NCI-H1436 (cell line): Measurements from ENCODE around the gene MDH1B.
"Not testable (repeated sequence)": the region's sequence is repeated elsewhere in the genome, so short reads cannot be mapped to it uniquely, and the experiment has no call there.

Source experiments
- DNase-seq: peaks from one replicate; lab custom pipeline; 2025; lab: John Stamatoyannopoulos, UW

MDH1B gene

GRCh38 chr2:206766057-206766930 lies 1.2 kb upstream of the MDH1B start:
- no peak for DNase-seq

DNA sequence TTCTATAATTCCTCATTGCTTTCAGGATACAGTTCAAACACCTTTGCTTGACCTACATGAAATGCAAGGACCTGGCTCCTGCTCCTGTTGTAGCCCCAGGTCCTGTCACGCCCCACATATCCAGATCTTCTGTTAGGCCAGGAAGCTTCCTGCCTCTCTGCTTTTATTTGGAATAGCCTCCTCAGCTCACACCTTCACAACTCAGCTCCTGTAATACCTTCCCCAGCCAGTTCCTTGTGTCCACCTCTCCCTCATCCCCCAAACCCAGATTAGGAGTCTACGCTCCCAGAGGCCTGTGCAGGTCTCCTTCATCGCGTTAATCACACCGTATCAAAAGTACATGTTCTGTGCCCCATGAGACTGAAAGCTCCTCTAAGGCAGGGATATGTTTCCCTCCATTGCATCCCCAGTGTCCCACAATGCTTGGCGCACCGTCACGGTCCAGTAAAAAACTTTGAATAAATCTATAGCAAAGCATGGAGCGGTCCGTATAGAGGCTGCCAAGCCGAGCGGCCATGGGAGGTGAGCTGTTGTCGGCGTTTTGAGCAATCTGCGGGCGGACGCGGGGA lies 371 bp downstream of the MDH1B start:
- no peak for DNase-seq

GRCh38 chr2:206756816-206757215 lies 8.3 kb downstream of the MDH1B start:
- no peak for DNase-seq

DNA sequence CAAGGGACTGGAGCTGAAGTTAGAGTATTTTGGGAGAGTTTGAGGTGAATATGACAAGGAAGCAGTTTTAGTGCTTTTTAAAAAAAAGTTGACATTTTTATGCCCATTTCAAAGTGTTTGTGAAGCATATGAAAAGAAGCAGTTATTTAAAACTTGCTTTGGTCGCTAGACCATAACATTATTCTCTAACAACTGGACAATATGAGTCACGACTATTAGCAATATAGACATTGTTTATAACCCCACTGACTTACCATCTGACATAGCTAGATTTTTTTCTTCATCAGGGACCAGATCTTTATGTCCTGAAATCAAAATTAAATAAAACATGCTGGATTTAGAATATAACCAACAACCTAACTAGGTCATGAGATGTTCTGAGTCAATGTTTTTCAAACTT lies 24.3 kb downstream of the MDH1B start:
- no peak for DNase-seq

GRCh38 chr2:206739271-206739670 lies 25.9 kb downstream of the MDH1B start:
- DNase-seq: no peak

DNA sequence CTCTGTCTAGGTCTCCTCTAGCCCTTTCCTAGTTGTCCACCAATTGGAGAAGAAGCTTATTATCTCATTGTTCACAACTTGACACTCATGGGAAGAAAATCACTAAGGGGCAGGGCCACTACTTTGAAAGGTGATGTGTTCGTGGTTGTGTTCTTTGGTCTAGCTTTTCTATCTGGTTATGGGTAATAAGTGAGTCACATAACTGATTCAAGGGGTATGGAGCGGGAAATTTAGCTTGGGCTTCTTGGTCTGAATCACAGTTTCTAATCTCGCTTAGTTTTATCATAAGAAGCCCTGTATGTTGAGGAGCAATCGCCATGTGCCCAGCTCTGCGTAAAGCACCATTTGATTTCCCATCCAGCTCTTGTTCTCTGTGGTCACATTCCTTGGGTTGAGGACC lies 28.2 kb downstream of the MDH1B start:
- no peak for DNase-seq

DNA sequence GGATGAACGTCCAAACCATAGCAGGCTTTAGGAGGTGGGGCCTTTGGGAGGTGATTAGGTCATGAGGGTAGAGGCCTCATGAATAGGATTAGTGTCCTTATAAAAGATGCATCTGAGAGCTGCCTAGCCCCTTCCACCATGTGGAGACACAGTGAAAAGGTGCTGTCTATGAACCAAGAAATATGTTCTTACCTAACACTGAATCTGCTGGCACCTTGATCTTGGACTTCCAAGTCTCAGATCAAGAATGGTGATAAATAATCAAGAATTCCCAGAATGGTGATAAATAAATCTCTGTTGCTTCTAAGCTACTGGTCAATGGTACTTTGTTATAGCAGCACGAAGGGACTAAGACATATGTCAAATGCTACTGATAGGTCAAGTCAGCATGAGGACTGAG lies 31.8 kb downstream of the MDH1B start:
- no peak for DNase-seq

DNA sequence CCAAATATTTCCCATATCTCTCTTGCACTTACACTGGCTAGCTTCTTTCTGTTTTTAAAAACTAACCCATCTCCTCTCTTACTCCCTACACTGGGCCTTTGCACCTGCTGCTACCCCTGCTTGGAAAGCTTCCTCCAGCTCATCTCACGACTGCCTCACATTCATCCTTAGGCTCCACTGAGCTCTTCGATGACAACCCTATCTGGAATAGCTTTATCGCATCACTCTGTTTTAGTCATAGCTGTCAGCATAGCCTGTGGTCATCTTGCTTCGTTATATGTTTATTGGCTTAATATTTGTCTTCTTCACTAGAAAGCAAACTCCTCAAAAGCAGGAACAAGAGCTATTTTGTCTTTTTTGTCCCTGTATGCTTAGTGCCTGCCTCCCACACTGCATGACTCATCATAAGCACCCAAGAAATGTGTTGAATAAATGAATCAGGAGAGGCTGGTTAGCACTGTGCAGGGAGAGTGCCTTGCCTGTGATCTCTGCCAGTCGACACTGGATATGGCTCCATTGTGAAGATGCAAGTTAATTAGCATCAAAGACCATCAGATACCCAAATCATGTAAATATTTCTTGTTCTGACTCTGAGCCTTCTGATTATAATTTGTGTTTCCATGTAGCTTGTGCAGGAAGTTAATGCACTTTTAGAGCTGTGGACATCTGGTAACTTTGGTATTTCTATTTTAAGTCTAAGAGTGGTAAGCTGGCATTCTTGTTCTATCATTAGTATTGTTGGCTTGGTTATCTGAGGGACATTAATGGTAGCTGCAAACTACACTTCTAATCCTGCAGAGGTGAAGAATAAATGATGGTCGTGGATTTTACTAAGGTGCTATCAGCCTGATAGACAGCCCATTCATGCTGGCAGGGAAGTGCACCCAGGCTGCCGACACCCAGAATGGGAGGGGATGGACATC lies 36.6 kb downstream of the MDH1B start:
- DNase-seq: no peak

- DNase-seq: no peak
Observed at GRCh38 chr2:206727287-206727686, 37.8 kb downstream of the MDH1B start.

GRCh38 chr2:206723288-206723687 lies 41.8 kb downstream of the MDH1B start:
- no peak for DNase-seq

DNA sequence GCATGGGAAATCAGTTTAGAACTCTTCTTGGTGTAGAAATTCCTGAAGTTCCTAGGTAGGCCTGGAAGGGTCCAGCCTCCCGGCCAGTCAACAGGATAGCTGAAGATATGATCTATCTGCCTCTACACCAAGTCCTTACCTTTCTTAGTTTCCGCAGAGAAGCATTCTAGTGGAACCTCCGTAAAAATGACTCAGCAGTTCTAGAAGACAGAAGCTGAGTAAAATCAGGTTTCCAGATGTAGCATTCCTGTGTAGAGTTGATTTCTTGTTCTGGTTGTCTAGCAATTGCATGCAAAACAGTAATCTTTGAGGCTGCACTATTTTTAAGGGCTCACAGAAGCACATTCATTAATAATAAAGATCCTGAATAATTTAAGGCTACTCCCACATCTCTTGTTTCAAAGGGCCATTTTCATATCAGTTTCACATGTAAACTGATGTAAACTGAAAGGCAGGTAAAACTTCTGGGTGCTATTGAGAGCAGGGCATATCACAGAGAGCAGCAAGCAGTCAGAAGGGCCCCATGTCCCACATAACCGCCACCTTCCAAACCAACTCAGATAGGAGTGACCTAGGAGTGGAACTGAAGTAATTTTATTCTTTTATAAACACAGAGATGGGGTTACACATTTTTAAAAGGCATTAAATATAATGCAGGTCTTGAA lies 43.7 kb downstream of the MDH1B start:
- DNase-seq: no peak

DNA sequence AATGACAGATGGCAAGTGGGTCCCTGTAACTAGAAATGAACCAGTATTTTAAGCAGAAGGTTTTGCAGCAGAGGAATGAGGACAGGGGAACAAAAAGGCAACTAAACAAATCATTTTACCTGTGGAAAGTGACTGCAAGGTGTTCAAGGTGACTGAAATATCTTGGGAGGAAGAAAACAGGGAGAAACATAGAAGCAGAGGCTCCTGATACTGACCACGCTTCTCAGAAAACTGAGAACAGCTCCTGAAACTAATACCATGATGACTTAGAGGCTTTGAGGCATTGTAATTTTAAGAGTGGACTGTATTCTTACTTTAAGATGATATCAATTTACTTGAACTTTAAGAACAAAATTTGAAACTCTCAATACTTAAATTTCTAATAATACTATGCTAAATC lies 46.8 kb downstream of the MDH1B start, which contains the start of gene DYTN:
TSS of gene DYTN (minus strand) at position 101 of the 400 bp plus-strand sequence. CDS start 117 bp downstream, outside the sequence.
- DNase-seq: no peak

GRCh38 chr2:206716623-206717022 lies 48.5 kb downstream of the MDH1B start:
- no peak for DNase-seq

- not testable (repeated sequence) for DNase-seq
Observed at GRCh38 chr2:206715183-206715582, 49.9 kb downstream of the MDH1B start.

GRCh38 chr2:206713746-206714145 lies 51.4 kb downstream of the MDH1B start:
- no peak for DNase-seq

- DNase-seq: no peak
Observed at GRCh38 chr2:206708286-206708685, 56.8 kb downstream of the MDH1B start.

GRCh38 chr2:206707164-206707701 lies 57.9 kb downstream of the MDH1B start:
- DNase-seq: no peak

GRCh38 chr2:206701952-206702605 lies 63.0 kb downstream of the MDH1B start:
- DNase-seq: peak; percentile 74

DNA sequence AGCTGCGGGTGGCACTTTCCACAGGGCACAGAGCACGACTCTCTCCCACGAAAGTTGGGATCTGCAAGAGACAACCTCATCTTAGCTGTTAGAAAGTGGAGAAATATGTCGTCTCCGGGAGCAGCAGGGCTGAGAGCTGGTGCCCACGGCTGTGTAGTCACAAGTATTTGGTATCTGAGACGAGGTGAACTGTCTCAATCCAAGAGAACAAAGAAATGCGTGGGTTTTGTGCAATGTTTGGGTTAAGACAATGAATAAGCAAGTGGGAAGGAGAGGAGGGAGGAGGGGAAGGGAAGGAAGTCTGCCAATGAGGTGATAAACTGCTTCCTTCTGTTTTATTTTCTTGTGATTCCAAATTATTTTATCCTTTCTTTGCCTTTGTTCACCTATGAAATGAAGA lies 65.0 kb downstream of the MDH1B start:
- DNase-seq: no peak

GRCh38 chr2:206698811-206699210 lies 66.3 kb downstream of the MDH1B start:
- DNase-seq: no peak

DNA sequence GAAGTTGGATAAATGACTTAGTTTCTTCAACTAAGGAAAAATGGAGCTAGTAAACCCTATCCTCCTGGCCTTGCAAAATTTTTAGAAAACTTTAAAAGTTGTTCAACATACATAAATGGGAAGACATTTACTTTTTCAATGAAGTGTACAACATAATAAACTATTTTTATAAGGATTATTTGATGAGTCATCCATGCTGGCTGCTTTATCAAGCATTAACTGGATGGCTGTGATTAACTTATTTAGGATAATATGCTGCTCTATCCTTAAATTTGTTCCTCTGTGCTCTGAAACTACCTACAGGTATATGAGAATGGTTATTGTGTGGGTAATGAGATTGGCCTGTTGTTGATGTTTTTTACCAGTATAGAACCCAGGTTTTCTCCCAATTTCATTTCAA lies 68.2 kb downstream of the MDH1B start:
- no peak for DNase-seq
